Pancreas (tissue), 10 donors: ENCODE measurements around the gene OR5H6. TPM values are rescaled to one million over a fixed set of nuclear protein-coding genes. Genes with fewer than 3 reads are reported as not detected.

Source experiments
- ATAC-seq, 4 donors: fragments of 200-7000 bp; cut with Tn5 transposase; one replicate each; pipeline versions ENCODE4 v1.8.0 to v1.9.1; 2020; ENCODE audit warnings: mild to moderate bottlenecking in 4 of 4, moderate library complexity in 4 of 4
- DNase-seq, 6 donors: peaks; one replicate each; pipeline ENCODE4 v3.0.0-alpha.2; 2020
- FAIRE-seq: peaks from 2 replicates; lab custom pipeline; 2012; peaks lifted over from hg19 to GRCh38; lab: Jason Lieb, UNC
- H3K27ac ChIP-seq, 4 donors: fragments of 200-600 bp; sonication (generic); 1 replicate in 3 of 4; 2 replicates in 1 of 4; pipeline versions ENCODE4 v1.5.0 to v1.8.0; 2020
- H3K27me3 ChIP-seq, 4 donors: fragments of 200-600 bp; one replicate each; pipeline ENCODE4 v1.8.0; 2021
- H3K36me3 ChIP-seq, 3 donors: fragments of 200-600 bp; sonication (generic) in 1 of 3; one replicate each; pipeline versions ENCODE4 v1.5.0 to v1.8.0; 2020 to 2021
- H3K4me1 ChIP-seq, 3 donors: fragments of 200-600 bp; one replicate each; pipeline ENCODE4 v1.8.0; 2021
- H3K4me3 ChIP-seq, 4 donors: fragments of 200-600 bp; sonication (generic) in 2 of 4; one replicate each; pipeline versions ENCODE4 v1.5.0 to v1.8.0; 2020 to 2021
- H3K9me3 ChIP-seq, 4 donors: fragments of 200-600 bp; one replicate each; pipeline ENCODE4 v1.8.0; 2021
- WGBS, 2 donors: extraction: QIAGEN DNeasy Blood & Tissue Kit; methylation state at CpG; one replicate each; pipeline ENCODE4 v1.1.7; 2013; 5-methylcytosine and 5-hydroxymethylcytosine counted together
- intact Hi-C, 3 donors: fragments of 100-400 bp; cut with DNase I; formaldehyde crosslinking; loops; one replicate each; pipeline versions ENCODE4 v1.11.1 to v1.14.2; 2022
- polyA plus RNA-seq, 2 donors: library from polyadenylated mRNA; stranded (reverse); fragments of 200-250 nt; gene quantifications; one replicate each; pipeline ENCODE4 v1.2.3, GENCODE V29; 2013
- total RNA-seq, 6 donors: library from RNA; stranded (reverse); fragmentation: NEBNext Ultra II Directional in 4 of 6; extraction: Animal tissue kit (Norgen Biotek cat#: 25700) in 4 of 6; gene quantifications; one replicate each; pipeline versions ENCODE4 v1.2.1 to v1.2.4, GENCODE V29; 2021 to 2023
- TF ChIP-seq, protein P1 (sequence below), 4 donors: fragments of 200-600 bp; sonication (generic) in 3 of 4; IDR thresholded peaks; one replicate each; pipeline versions ENCODE4 v1.5.0 to v1.8.0; 2021; ENCODE audit warnings: antibody characterized with exemption in 4 of 4
- donor health status: healthy with polysubstance abuse.
- donor health status: DM: no; HTN: no; CAD: no; lungs with moderate emphysema.
- donor health status: DM: no; HTN: no; CAD: no.
- donor health status: control.
- donor health status: control.
- donor health status: Bipolar disorder and iron deficiency.
- donor health status: DM: yes; HTN: yes; CAD: no.
- donor health status: DM: no; HTN: no; CAD: no.
- donor health status: DM: no; HTN: no; CAD: no.
- donor health status: DM: yes; HTN: yes; CAD: no.

Gene OR5H6
- total and polyA plus RNA-seq, 8 donors: 0.12 TPM; not detected in 7

DNA sequence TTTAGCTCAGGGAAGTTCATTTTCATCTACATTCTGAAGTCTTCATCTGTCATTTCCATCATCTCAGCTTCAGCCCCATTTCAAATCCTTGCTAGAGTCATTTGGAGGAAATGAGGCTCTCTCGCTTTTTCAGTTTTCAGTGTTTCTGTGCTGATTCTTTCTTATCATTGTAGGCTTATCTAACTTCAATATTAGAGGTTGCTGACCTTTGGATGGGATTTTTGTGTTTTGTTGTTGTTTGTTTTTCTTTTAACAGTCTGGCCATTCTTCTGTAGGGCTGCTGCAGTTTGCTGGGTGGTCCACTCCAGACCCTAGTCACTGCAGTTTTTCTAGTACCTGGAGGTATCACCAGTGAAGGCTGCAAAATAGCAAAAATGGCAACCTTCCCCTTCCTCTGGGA is 26.9 kb downstream of the OR5H6 start:
- Histone ChIP-seq H3K9me3 (no peaks in the 10 kb centered on the region), H3K27ac (no peak overlapping the region), H3K27me3 (no peaks in the 10 kb centered on the region), H3K36me3 (no peaks in the 10 kb centered on the region), H3K4me3 (no peak overlapping the region), H3K4me1 (no peaks in the 10 kb centered on the region)
- intact Hi-C loops: no loop called here
- no peak for DNase-seq
- TF ChIP-seq, protein P1, sequence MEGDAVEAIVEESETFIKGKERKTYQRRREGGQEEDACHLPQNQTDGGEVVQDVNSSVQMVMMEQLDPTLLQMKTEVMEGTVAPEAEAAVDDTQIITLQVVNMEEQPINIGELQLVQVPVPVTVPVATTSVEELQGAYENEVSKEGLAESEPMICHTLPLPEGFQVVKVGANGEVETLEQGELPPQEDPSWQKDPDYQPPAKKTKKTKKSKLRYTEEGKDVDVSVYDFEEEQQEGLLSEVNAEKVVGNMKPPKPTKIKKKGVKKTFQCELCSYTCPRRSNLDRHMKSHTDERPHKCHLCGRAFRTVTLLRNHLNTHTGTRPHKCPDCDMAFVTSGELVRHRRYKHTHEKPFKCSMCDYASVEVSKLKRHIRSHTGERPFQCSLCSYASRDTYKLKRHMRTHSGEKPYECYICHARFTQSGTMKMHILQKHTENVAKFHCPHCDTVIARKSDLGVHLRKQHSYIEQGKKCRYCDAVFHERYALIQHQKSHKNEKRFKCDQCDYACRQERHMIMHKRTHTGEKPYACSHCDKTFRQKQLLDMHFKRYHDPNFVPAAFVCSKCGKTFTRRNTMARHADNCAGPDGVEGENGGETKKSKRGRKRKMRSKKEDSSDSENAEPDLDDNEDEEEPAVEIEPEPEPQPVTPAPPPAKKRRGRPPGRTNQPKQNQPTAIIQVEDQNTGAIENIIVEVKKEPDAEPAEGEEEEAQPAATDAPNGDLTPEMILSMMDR (IDR thresholded peaks at IDR 0.05): no peak
- 20 to 23% methylated on average over 1 of the region's 1 CpG for WGBS, 2 donors
- ATAC-seq: no peak
- FAIRE-seq: no peak

DNA sequence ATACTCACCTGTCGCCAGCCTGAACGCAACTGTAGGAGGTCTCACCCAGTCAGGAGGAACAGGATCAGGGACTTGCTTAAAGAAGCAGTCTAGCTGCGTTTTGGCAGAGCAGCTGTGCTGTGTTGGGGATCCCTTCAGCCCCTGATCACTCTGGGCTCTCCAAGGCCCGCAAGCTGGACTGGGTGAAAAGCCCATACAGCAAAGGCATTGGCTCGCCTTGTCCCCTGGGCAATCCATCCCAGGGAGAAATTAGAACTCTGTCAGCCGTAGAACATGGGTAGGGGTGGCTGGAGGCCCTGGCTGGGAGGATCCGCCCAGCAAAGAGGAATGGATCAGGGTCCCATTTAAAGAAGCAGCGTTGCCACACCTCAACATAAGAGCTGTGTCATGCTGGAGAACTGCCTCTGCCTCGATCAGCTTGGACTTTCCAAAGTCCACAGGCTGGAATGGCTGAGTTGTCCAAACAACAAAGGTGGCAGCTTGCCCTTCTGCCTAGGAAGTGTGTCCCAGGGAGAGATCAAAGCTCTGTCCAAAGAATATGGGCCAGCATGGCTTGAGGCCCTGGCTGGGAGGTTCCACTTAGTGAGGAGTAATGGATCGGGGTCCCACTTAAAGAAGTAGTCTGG is 27.4 kb downstream of the OR5H6 start:
- 47 to 63% methylated on average over 10 of the region's 10 CpGs for WGBS, 2 donors
- TF ChIP-seq, protein P1 (IDR thresholded peaks at IDR 0.05): no peak
- Histone ChIP-seq H3K36me3 (no peaks in the 10 kb centered on the region), H3K4me1 (no peaks in the 10 kb centered on the region), H3K4me3 (no peak overlapping the region), H3K9me3 (no peaks in the 10 kb centered on the region), H3K27me3 (no peaks in the 10 kb centered on the region), H3K27ac (no peak overlapping the region)
- ATAC-seq (no peak), DNase-seq (no peak), FAIRE-seq (no peak)
- intact Hi-C loops: no loop called here

Other genes starting within 250 kb of the OR5H6 start
- gene GABRR3, start 228.9 kb upstream of the OR5H6 start, total RNA-seq: not detected
- gene GABRR3, start 228.9 kb upstream of the OR5H6 start, polyA plus RNA-seq: under 1 TPM in 1 of 2 donors, not detected in 1; 0.02 TPM
- gene OR5AC2, start 177.1 kb upstream of the OR5H6 start, total RNA-seq: not detected
- gene OR5AC2, start 177.1 kb upstream of the OR5H6 start, polyA plus RNA-seq: not detected
- gene OR5H1, start 133.5 kb upstream of the OR5H6 start, total RNA-seq: not detected
- not detected for gene OR5H1, start 133.5 kb upstream of the OR5H6 start, polyA plus RNA-seq
- not detected for gene OR5H14, start 116.8 kb upstream of the OR5H6 start, total RNA-seq
- not detected for gene OR5H14, start 116.8 kb upstream of the OR5H6 start, polyA plus RNA-seq
- not detected for gene OR5H15, start 97.5 kb upstream of the OR5H6 start, total RNA-seq
- gene OR5H15, start 97.5 kb upstream of the OR5H6 start, polyA plus RNA-seq: not detected
- not detected for gene OR5H2, start 18.3 kb downstream of the OR5H6 start, total RNA-seq
- not detected for gene OR5H2, start 18.3 kb downstream of the OR5H6 start, polyA plus RNA-seq
- gene OR5K4, start 89.6 kb downstream of the OR5H6 start, total RNA-seq: not detected
- gene OR5K4, start 89.6 kb downstream of the OR5H6 start, polyA plus RNA-seq: not detected
- not detected for gene OR5K3, start 126.4 kb downstream of the OR5H6 start, total RNA-seq
- gene OR5K3, start 126.4 kb downstream of the OR5H6 start, polyA plus RNA-seq: not detected
- not detected for gene OR5K1, start 199.0 kb downstream of the OR5H6 start, total RNA-seq
- gene OR5K1, start 199.0 kb downstream of the OR5H6 start, polyA plus RNA-seq: not detected
- gene OR5K2, start 233.4 kb downstream of the OR5H6 start, total RNA-seq: not detected
- gene OR5K2, start 233.4 kb downstream of the OR5H6 start, polyA plus RNA-seq: not detected